ENCODE results near the gene NUP214. TPM values are rescaled to one million over a fixed set of nuclear protein-coding genes. Genes with fewer than 3 reads are reported as not detected.

The NUP214 gene
- total RNA-seq (10 to 100 TPM; 33.7 to 55.0 (median 46.6) TPM), polyA plus RNA-seq (10 to 100 TPM; 25.0 to 60.7 TPM)
- long read RNA-seq, donor 1, partial matches to known transcripts = 53 of 56 reads
- long read RNA-seq, donor 1, other reads (novel, unspliced or antisense) = 3 of 56 reads
- long read RNA-seq, donor 2, partial matches to known transcripts = 50 of 50 reads
- long read RNA-seq, donor 2, other reads (novel, unspliced or antisense) = 0 of 50 reads
- long read RNA-seq, donor 3, partial matches to known transcripts = 44 of 49 reads
- long read RNA-seq, donor 3, other reads (novel, unspliced or antisense) = 4 of 49 reads

DNA sequence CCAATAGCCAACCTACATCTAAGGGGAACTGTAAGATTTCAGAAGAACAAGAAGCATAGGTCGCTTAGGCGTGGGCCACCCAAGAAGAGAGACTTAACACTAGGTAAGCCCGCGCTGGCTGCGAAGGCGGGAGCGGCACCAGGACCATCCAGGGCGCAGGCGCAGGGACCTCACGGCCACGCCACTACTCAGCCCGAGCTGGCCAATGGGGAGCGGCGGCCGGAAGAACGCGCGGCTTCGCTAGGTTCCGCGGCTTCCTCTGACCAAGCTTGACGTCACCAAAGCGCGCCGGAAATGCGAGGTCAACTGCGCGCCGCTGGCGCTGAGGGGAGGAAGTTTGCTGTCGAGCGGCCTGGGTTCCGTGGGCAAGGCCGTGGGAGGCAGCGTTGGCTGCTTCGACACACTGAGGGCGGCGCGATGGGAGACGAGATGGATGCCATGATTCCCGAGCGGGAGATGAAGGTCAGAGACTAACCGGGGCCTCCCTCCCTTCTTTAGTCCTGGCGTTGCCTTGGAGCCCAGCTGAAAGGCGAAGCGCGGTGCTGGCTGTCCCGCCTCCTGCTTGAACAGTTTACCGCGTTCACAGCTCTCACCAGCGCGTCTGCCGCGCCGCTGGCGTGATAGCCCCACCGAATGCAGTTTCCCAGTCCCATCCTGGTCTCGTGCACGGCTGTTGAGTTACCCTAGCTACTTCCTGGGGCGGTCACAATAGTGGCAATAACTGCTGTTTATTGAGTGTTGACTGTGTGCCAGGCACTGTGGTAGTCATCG lies at the start of gene NUP214:
NUP214 (plus strand) TSS at position 299 of the 771 bp plus-strand sequence; CDS start at position 418, 119 bp downstream.
- Histone ChIP-seq H3K9me3 (no peaks in the 10 kb centered on the region), H3K27me3 (no peaks in the 10 kb centered on the region), H3K27ac (peak within 1 kb of the TSS in 1 of 2 donors; percentile 46), H3K36me3 (no peaks in the 10 kb centered on the region), H3K4me1 (ENCODE audit: insufficient read depth) (peaks cover 6% of the 10 kb centered on the region), H3K4me3 (peak within 1 kb of the TSS; percentile 81)
- 0 to 1% (median 0%) methylated on average over 21 to 61 of the region's 61 CpGs for WGBS, 3 donors
- intact Hi-C loops (cut with DNase I) = no loop called here
- TF ChIP-seq, protein P1, sequence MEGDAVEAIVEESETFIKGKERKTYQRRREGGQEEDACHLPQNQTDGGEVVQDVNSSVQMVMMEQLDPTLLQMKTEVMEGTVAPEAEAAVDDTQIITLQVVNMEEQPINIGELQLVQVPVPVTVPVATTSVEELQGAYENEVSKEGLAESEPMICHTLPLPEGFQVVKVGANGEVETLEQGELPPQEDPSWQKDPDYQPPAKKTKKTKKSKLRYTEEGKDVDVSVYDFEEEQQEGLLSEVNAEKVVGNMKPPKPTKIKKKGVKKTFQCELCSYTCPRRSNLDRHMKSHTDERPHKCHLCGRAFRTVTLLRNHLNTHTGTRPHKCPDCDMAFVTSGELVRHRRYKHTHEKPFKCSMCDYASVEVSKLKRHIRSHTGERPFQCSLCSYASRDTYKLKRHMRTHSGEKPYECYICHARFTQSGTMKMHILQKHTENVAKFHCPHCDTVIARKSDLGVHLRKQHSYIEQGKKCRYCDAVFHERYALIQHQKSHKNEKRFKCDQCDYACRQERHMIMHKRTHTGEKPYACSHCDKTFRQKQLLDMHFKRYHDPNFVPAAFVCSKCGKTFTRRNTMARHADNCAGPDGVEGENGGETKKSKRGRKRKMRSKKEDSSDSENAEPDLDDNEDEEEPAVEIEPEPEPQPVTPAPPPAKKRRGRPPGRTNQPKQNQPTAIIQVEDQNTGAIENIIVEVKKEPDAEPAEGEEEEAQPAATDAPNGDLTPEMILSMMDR (IDR thresholded peaks at IDR 0.05) = no peak
- TF ChIP-seq EP300 (IDR thresholded peaks at IDR 0.05) (no peak), POLR2A (IDR thresholded peaks at IDR 0.05) (peak; percentile 81)
- peak; percentile 98 to 100 (median 99) for DNase-seq

DNA sequence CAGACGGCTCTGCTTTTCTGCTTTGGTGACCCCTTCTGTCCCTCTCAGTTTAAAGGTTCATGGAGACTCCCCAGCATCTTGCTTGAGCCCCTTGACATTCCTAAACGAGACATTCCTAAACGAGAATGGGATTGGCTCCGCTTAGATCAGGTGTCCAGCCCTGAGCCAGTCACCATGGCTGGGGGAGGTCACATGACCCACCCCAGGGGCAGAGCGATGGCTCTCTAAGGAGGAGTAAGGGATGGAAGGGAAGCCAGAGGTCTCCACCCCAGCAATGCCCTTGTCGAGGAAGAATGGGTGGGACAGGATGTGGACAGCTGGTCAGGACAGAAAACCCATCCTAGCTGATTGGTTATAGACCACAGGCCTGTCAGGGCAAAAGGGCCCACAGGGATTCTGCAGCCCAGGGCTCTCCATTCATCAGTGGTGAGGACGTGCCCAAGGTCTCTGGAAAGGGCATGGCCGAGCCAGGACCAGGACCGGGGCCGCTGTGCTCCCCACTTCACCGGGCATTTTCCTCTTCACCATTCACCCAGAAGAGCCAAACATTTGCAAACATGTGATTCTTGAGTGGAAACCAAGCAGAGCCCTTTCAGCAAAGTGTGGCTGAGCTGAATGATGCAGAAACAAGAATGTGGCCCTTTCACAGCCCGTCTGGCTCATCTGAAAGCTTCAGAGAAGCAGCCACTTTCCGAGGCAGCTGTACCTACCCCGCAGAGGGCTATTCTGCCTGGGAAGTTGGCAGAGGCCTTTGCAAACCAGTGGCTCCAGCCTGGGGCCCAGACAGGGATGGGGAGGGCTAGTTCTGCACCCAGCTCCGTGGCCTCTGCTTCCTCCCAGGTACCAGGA lies 48.8 kb upstream of the NUP214 start:
- no peaks in the 10 kb centered on the region for H3K4me1 ChIP-seq (ENCODE audit: insufficient read depth)

DNA sequence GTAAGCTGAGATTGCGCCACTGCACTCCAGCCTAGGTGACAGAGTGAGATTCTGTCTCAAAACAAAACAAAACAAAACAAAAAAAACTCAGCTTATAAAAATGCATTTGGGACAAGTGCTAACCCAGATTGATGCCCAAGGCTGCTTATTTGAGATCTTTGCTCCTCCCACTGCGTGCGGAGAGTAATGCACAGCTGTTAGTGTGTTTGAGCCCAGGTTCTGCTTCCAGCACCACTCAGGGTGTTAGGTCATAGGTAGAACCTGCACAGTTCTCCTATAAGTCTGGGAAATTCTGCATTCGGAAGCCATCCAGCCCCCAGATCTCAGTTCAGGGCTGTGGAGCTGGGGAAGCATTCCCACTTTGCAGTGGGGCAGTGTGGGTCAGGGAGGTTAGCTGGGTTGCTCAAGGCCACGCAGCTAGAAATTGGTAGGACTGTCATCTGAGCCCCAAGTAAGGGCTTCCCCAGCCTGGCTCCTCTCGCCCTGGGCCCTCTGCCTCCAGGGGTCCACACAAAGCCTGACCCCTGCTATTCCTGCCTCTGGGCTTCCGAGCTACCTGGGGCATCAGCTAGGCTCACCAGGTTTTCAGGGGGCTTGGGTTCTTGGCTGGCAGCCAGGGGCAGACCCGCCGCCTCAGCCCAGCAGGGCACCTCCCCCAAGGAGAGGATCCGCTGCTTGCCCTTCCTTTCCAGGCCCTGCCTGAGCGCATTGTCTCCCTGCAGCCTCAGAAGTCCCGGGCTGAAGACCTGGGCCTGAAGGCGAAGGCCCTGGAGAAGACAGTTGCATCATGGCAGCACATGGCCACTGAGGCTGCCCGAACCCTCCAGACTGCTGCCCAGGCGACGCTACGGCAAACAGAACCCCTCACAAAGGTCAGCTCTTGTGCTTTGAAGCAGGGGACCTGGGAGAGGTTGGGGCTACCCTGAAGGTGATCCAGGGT lies 46.7 kb upstream of the NUP214 start:
- Histone ChIP-seq H3K4me1 (ENCODE audit: insufficient read depth) (no peaks in the 10 kb centered on the region), H3K9me3 (no peaks in the 10 kb centered on the region), H3K36me3 (no peaks in the 10 kb centered on the region), H3K4me3 (no peak overlapping the region), H3K27ac (no peak overlapping the region), H3K27me3 (no peaks in the 10 kb centered on the region)
- 75 to 80% (median 76%) methylated on average over 17 of the region's 17 CpGs for WGBS, 3 donors
- TF ChIP-seq POLR2A (IDR thresholded peaks at IDR 0.05) = no peak
- no peak for TF ChIP-seq EP300 (IDR thresholded peaks at IDR 0.05)
- no peak for DNase-seq
- intact Hi-C loops (cut with DNase I) = no loop called here

More for the DNA sequence above, 48.8 kb upstream of the NUP214 start:
- intact Hi-C loops (cut with DNase I) = no loop called here
- DNase-seq = no peak
- no peak overlapping the region for H3K27ac ChIP-seq
- H3K36me3 ChIP-seq = no peaks in the 10 kb centered on the region
- no peaks in the 10 kb centered on the region for H3K27me3 ChIP-seq
- TF ChIP-seq, protein P1 (IDR thresholded peaks at IDR 0.05) = no peak
- TF ChIP-seq EP300 (IDR thresholded peaks at IDR 0.05) (no peak), POLR2A (IDR thresholded peaks at IDR 0.05) (no peak)
- WGBS, 3 donors = 74 to 81% (median 80%) methylated on average over 15 of the region's 15 CpGs
- no peak overlapping the region for H3K4me3 ChIP-seq
- H3K9me3 ChIP-seq = no peaks in the 10 kb centered on the region

DNA sequence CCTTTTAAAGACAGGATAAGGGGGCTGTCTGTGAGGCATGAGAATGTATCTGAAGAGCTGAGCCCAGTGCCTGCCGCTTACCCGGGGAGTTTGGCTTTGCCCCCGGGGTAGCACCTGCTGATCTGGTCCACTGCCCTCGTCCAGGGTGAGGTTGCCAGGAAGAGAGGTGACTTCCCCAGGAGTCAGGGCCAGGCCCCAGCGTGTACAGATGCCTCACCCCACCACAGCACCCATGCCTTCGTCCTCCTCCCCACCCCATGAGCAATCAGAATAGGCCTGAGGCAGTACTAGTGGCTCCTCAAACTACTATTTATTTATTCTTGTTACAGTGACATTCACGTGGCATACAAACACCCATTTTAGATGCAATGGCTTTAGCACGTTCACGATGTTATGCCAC lies 44.8 kb upstream of the NUP214 start:
- Histone ChIP-seq H3K36me3 (no peaks in the 10 kb centered on the region), H3K27me3 (no peaks in the 10 kb centered on the region), H3K4me3 (no peak overlapping the region), H3K27ac (no peak overlapping the region), H3K4me1 (ENCODE audit: insufficient read depth) (no peaks in the 10 kb centered on the region), H3K9me3 (no peaks in the 10 kb centered on the region)
- intact Hi-C loops (cut with DNase I) = no loop called here
- 70 to 86% (median 76%) methylated on average over 9 of the region's 9 CpGs for WGBS, 3 donors
- DNase-seq = no peak
- TF ChIP-seq POLR2A (IDR thresholded peaks at IDR 0.05) = no peak
- TF ChIP-seq EP300 (IDR thresholded peaks at IDR 0.05) = no peak
- TF ChIP-seq, protein P1 (IDR thresholded peaks at IDR 0.05) = no peak
